A549 treated with AZD9567 at 1 μM for 4 hours (cell line): Measurements from ENCODE around the gene NPIPA1. TPM values are rescaled to one million over a fixed set of nuclear protein-coding genes. Genes with fewer than 3 reads are reported as not detected.

ENCODE experiments used
- total RNA-seq: library from RNA; stranded (reverse); fragments of 200-300 nt; extraction: Qiagen RNA extraction; gene quantifications from 5 replicates; pipeline ENCODE4 v1.2.3, GENCODE V29; 2022; ENCODE audit not compliant: insufficient read depth

The NPIPA1 gene
- 45.9 to 56.8 TPM (median 52.8 TPM) in 5 replicates for total RNA-seq

GRCh38 chr16:14937143-14937542 lies at the start of gene NPIPA1:
NPIPA1 (plus strand) TSS chr16:14937443; CDS start chr16:14937443, 0 bp downstream.

GRCh38 chr16:14974656-14975417 lies 37.6 kb downstream of the NPIPA1 start, which contains the start of gene PDXDC1:
PDXDC1 (plus strand) TSS chr16:14975026; CDS start chr16:14975200, 174 bp downstream.

Other genes starting within 250 kb of the NPIPA1 start
- gene PLA2G10, start 243.1 kb upstream of the NPIPA1 start, total RNA-seq = 0.25 to 0.43 TPM (median 0.28 TPM) in 4 of 5 replicates, not detected in the other
- gene NPIPA3, start 234.0 kb upstream of the NPIPA1 start, total RNA-seq = 1.1 to 2.0 TPM (median 1.4 TPM) in 4 of 5 replicates, not detected in the other
- 1.5 to 2.4 TPM (median 1.9 TPM) in 4 of 5 replicates, not detected in the other for gene NPIPA2, start 194.9 kb upstream of the NPIPA1 start, total RNA-seq
- 86.4 to 151 TPM (median 95.2 TPM) in 5 replicates for gene NOMO1, start 103.7 kb upstream of the NPIPA1 start, total RNA-seq
- 60.4 to 72.7 TPM (median 66.2 TPM) in 5 replicates for gene PDXDC1, start 37.6 kb downstream of the NPIPA1 start, total RNA-seq
- 38.1 to 45.2 TPM (median 43.6 TPM) in 5 replicates for gene NTAN1, start 118.6 kb downstream of the NPIPA1 start, total RNA-seq
- 35.8 to 48.9 TPM (median 40.7 TPM) in 5 replicates for gene RRN3, start 156.8 kb downstream of the NPIPA1 start, total RNA-seq